ENCODE data around the gene PTPN21.

DNA sequence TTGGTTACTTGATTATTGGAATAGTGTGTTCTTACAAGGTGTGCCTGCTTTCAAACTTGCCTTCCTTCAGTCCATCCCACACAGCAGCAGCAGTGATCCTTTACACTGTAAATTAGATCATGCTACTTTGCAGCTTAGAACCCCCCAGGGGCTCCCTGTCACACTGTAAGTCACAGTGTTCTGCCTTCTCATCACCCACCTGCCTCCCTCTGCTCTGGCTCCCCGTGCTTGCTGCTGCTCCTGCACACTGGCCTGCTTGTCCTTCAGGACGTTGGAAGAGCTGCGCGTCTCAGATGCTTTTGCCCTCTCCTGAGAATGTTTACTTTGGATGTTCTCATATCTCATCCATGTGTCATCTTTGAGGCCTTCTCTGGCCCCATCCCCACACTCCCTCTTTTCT is 35.4 kb upstream of the PTPN21 start:
- no peak for TF ChIP-seq POLR2A (IDR thresholded peaks at IDR 0.05; ENCODE audit: low read length)
- TF ChIP-seq GATA1 (IDR thresholded peaks at IDR 0.05; ENCODE audit: low read depth, low read length): no peak

All from erythroblast (primary cell).